Cardiac muscle cell (in vitro differentiated cells and primary cell): Measurements from ENCODE around the gene BRD7. TPM values are rescaled to one million over a fixed set of nuclear protein-coding genes. Genes with fewer than 3 reads are reported as not detected.
"Not testable (repeated sequence)": the region's sequence is repeated elsewhere in the genome, so short reads cannot be mapped to it uniquely, and the experiment has no call there.

Source experiments
- DNase-seq, 2 donors: peaks; one replicate each; pipeline versions ENCODE4 v3.0.0 to v3.0.0-alpha.2; 2010 to 2017; ENCODE audit warnings: low read depth in 1 of 2, low spot score in 1 of 2
- H3K27ac ChIP-seq: fragments of 200-600 bp; sonication (generic); 2 replicates; pipeline ENCODE4 v1.5.1; 2016
- H3K27me3 ChIP-seq: fragments of 200-600 bp; sonication (generic); 2 replicates; pipeline ENCODE4 v1.6.0; 2016; ENCODE audit warnings: control low read depth
- H3K36me3 ChIP-seq: fragments of 200-600 bp; sonication (generic); 2 replicates; pipeline ENCODE4 v1.5.1; 2016; ENCODE audit warnings: control low read depth
- H3K4me1 ChIP-seq: fragments of 200-600 bp; sonication (generic); 2 replicates; pipeline ENCODE4 v1.8.1; 2017; ENCODE audit warnings: low read depth, mild to moderate bottlenecking, mixed run types
- H3K4me3 ChIP-seq: fragments of 200-600 bp; sonication (generic); 2 replicates; pipeline ENCODE4 v1.5.1; 2016; ENCODE audit warnings: mild to moderate bottlenecking
- H3K9me3 ChIP-seq: fragments of 200-600 bp; sonication (generic); 2 replicates; pipeline ENCODE4 v1.5.1; 2017; ENCODE audit warnings: low read depth, mild to moderate bottlenecking, control low read depth
- polyA plus RNA-seq: library from polyadenylated mRNA; unstranded; fragments of >200 nt; fragmentation: Nextera tagmentation; extraction: Ambion mirVana; gene quantifications from 2 replicates; pipeline ENCODE4 v1.2.1, GENCODE V29; 2016
- total RNA-seq: library from RNA; depleted of rRNA; stranded (reverse); fragments of >200 nt; gene quantifications from 2 replicates; pipeline ENCODE4 v1.2.3, GENCODE V29; 2016
- TF ChIP-seq, protein P1 (sequence below): IDR thresholded peaks from 2 replicates; pipeline ENCODE4 v1.5.1; 2012; ENCODE audit warnings: low read depth, mild to moderate bottlenecking, low read length

The BRD7 gene
- total and polyA plus RNA-seq, 2 experiments from 2014 or later = 80.1 to 89.2 TPM

DNA sequence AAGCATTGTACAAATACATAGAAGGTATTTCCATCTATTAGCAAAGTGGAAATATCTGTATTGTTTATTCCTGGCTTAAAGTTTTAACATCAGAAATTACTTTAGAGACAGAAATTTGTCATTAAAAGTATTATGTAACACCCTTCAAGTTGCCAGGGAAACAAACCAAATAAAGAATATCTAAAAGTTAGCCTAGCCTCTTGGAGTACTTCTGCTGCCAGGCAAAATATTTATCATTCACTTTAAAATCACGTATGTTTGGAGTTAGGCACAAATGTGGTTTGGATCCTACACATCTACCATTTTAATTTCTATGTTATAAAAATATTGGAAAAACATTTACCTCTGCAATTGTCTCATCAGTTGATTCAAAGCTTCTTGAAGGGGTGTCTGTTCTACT, 14.7 kb downstream of the BRD7 start:
- H3K4me3 ChIP-seq = no peak overlapping the region
- H3K27ac ChIP-seq = no peak overlapping the region
- no peaks in the 10 kb centered on the region for H3K9me3 ChIP-seq
- H3K4me1 ChIP-seq = no peaks in the 10 kb centered on the region
- H3K36me3 ChIP-seq = peaks cover 39% of the 10 kb centered on the region
- no peak for DNase-seq
- H3K27me3 ChIP-seq = no peaks in the 10 kb centered on the region
- TF ChIP-seq, protein P1, sequence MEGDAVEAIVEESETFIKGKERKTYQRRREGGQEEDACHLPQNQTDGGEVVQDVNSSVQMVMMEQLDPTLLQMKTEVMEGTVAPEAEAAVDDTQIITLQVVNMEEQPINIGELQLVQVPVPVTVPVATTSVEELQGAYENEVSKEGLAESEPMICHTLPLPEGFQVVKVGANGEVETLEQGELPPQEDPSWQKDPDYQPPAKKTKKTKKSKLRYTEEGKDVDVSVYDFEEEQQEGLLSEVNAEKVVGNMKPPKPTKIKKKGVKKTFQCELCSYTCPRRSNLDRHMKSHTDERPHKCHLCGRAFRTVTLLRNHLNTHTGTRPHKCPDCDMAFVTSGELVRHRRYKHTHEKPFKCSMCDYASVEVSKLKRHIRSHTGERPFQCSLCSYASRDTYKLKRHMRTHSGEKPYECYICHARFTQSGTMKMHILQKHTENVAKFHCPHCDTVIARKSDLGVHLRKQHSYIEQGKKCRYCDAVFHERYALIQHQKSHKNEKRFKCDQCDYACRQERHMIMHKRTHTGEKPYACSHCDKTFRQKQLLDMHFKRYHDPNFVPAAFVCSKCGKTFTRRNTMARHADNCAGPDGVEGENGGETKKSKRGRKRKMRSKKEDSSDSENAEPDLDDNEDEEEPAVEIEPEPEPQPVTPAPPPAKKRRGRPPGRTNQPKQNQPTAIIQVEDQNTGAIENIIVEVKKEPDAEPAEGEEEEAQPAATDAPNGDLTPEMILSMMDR = no peak

DNA sequence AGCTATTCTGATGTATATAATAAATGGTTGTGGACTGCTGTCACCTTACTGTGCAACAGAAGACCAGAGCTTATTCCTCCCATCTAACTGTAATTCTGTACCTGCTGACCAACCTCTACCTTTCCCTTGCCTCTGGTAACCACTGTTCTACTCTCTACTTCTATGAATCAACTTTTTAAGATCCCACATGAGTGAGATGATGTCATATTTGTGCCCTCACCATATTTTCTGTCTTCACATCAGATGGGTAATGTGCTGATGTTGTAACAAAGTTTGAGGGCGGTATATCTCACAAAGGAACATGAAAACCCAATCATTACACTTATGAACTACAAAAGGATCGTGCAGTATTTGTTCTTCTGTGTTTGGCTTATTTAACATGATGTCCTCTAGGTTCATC, 16.8 kb downstream of the BRD7 start:
- no peak for DNase-seq
- H3K27ac ChIP-seq = no peak overlapping the region
- TF ChIP-seq, protein P1 = no peak
- no peaks in the 10 kb centered on the region for H3K27me3 ChIP-seq
- no peaks in the 10 kb centered on the region for H3K4me1 ChIP-seq
- H3K9me3 ChIP-seq = no peaks in the 10 kb centered on the region
- peaks cover 39% of the 10 kb centered on the region for H3K36me3 ChIP-seq
- H3K4me3 ChIP-seq = no peak overlapping the region

DNA sequence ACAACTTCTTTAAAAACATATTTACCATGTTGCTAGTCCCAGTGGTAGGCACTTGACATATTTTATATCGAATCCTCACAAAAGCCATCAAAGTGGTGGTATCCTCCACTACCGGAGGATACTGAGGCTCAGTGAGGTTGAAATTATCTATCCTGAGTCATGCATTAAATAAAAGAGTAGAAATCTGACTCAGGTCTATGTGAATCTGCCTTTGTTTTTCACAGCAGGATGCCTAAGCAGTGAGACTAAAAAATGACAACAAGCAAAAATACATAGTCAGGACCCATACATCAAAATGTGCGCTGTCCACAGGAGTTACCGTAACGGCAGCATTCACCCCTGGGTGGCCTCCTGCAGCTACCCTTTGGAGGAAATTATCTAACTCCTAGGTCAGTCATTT, 17.7 kb downstream of the BRD7 start:
- H3K4me3 ChIP-seq = no peak overlapping the region
- H3K36me3 ChIP-seq = peaks cover 39% of the 10 kb centered on the region
- DNase-seq = no peak
- no peaks in the 10 kb centered on the region for H3K9me3 ChIP-seq
- H3K27me3 ChIP-seq = no peaks in the 10 kb centered on the region
- no peaks in the 10 kb centered on the region for H3K4me1 ChIP-seq
- TF ChIP-seq, protein P1 = no peak
- no peak overlapping the region for H3K27ac ChIP-seq

DNA sequence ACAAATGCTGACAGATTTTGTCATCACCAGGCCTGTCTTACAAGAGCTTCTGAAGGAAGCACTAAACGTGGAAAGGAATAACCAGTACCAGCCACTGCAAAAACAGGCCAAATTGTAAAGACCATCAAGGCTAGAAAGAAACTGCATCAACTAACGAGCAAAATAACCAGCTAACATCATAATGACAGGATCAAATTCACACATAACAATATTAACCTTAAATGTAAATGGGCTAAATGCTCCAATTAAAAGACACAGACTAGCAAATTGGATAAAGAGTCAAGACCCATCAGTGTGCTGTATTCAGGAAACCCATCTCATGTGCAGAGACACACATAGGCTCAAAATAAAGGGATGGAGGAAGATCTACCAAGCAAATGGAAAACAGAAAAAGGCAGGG, 23.6 kb downstream of the BRD7 start:
- not testable (repeated sequence) for DNase-seq

DNA sequence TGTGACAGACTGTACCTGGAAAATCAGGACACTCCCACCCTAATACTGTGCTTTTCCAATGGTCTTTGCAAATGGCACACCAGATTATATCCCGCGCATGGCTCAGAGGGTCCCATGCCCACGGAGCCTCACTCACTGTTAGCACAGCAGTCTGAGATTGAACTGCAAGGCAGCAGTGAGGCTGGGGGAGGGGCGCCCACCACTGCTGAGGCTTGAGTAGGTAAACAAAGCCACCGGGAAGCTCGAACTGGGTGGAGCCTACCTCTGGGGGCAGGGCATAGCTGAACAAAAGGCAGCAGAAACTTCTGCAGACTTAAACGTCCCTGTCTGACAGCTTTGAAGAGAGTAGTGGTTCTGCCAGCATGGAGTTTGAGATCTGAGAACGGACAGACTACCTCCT, 25.2 kb downstream of the BRD7 start:
- H3K27ac ChIP-seq, H3K9me3 ChIP-seq, H3K4me3 ChIP-seq, DNase-seq, H3K27me3 ChIP-seq, H3K4me1 ChIP-seq: not testable (repeated sequence)
- peaks cover 25% of the 10 kb centered on the region for H3K36me3 ChIP-seq

More for the DNA sequence above, 23.6 kb downstream of the BRD7 start:
- not testable (repeated sequence) for H3K27ac ChIP-seq, H3K27me3 ChIP-seq, H3K4me1 ChIP-seq, H3K4me3 ChIP-seq, H3K9me3 ChIP-seq
- peaks cover 27% of the 10 kb centered on the region for H3K36me3 ChIP-seq

DNA sequence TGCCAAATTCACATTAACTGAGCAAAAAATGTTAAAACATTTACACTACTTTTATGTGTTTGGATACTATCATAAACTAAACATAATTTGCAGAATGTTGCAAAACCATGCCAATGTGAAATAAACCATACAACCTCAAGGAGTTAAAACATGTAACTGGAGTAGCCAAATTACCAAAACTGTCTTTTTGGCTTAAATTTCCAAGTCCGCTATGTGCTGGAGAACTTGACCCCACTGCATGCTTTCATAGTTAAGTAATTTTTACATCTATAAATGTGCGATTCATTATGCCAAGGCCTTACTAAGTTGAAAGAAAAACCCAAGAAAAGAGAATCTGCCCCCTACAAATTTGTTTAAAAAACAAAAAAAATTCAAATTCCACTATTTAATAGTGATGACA, 28.2 kb downstream of the BRD7 start:
- TF ChIP-seq, protein P1 = no peak
- Histone ChIP-seq H3K27ac (no peak overlapping the region), H3K36me3 (peaks cover 29% of the 10 kb centered on the region), H3K27me3 (no peaks in the 10 kb centered on the region), H3K9me3 (no peaks in the 10 kb centered on the region), H3K4me3 (no peak overlapping the region), H3K4me1 (no peaks in the 10 kb centered on the region)
- DNase-seq = no peak
